HepG2 (cell line): Measurements from ENCODE around the gene PIGZ. TPM values are rescaled to one million over a fixed set of nuclear protein-coding genes. Genes with fewer than 3 reads are reported as not detected.
A peak's percentile ranks its signal among the peaks of the same experiment; 100 is the strongest.

Experiments
- AKAP8 ChIP-seq: sonication (generic); formaldehyde crosslinking; IDR thresholded peaks from 2 replicates; pipeline ENCODE4 v1.5.1; 2020; ENCODE audit warnings: mild to moderate bottlenecking, missing genetic modification reagents
- ATF6 ChIP-seq: sonication (generic); formaldehyde crosslinking; conservative IDR thresholded peaks from 2 replicates; pipeline ENCODE4 v1.4.0; 2020; ENCODE audit warnings: missing genetic modification reagents
- GLMP ChIP-seq: sonication (generic); formaldehyde crosslinking; IDR thresholded peaks from 2 replicates; pipeline ENCODE4 v1.9.0; 2021; ENCODE audit warnings: missing genetic modification reagents, mild to moderate bottlenecking, borderline replicate concordance
- KDM1A ChIP-seq: IDR thresholded peaks from 2 replicates; pipeline ENCODE4 v1.6.1; 2016; ENCODE audit warnings: missing compliant biosample characterization
- NFE2L1 ChIP-seq: sonication (generic); formaldehyde crosslinking; IDR thresholded peaks from 2 replicates; pipeline ENCODE4 v1.4.0; 2020; ENCODE audit warnings: missing genetic modification reagents, mild to moderate bottlenecking, borderline replicate concordance
- NPAS2 ChIP-seq: sonication (generic); formaldehyde crosslinking; IDR thresholded peaks from 2 replicates; pipeline ENCODE4 v1.8.0; 2022; ENCODE audit warnings: mild to moderate bottlenecking, missing genetic modification reagents, borderline replicate concordance
- NR2C2 ChIP-seq: sonication (generic); formaldehyde crosslinking; IDR thresholded peaks from 2 replicates; pipeline ENCODE4 v1.4.0; 2020; ENCODE audit warnings: missing genetic modification reagents, mild to moderate bottlenecking, moderate library complexity, borderline replicate concordance
- POLR2AphosphoS5 ChIP-seq: IDR thresholded peaks from 2 replicates; pipeline ENCODE4 v1.6.1; 2012; ENCODE audit warnings: low read depth, low read length
- RERE ChIP-seq: IDR thresholded peaks from 2 replicates; pipeline ENCODE4 v1.6.1; 2016; ENCODE audit warnings: low read depth, missing genetic modification reagents, missing compliant biosample characterization
- ZFP41 ChIP-seq: sonication (generic); formaldehyde crosslinking; IDR thresholded peaks from 2 replicates; pipeline ENCODE4 v1.4.0; 2020; ENCODE audit warnings: mild to moderate bottlenecking, missing genetic modification reagents, borderline replicate concordance
- ZNF431 ChIP-seq: sonication (generic); formaldehyde crosslinking; IDR thresholded peaks from 2 replicates; pipeline ENCODE4 v1.9.0; 2022; ENCODE audit warnings: missing genetic modification reagents, low read depth, mild to moderate bottlenecking, borderline replicate concordance
- ZNF570 ChIP-seq: sonication (generic); formaldehyde crosslinking; IDR thresholded peaks from 2 replicates; pipeline ENCODE4 v1.4.0; 2020; ENCODE audit warnings: mild to moderate bottlenecking, missing genetic modification reagents, borderline replicate concordance
- ZNF674 ChIP-seq: sonication (generic); formaldehyde crosslinking; IDR thresholded peaks from 2 replicates; pipeline ENCODE4 v1.5.0; 2020; ENCODE audit warnings: low read depth, mild to moderate bottlenecking, missing genetic modification reagents
- polyA plus RNA-seq, 8 experiments: library from polyadenylated mRNA; depleted of rRNA in 3 of 8; stranded (reverse) in 7 of 8; unstranded in 1 of 8; fragments of >200 nt; fragmentation: Illumina TruSeq in 4 of 8; extraction: Trizol in 4 of 8; gene quantifications; 2 replicates each; pipeline versions ENCODE4 v1.2.1 to v1.2.3, GENCODE V29; 2011 to 2016; ENCODE audit warnings: low read depth in 4 of 8, missing spikeins in 1 of 8, mixed read lengths in 1 of 8; ENCODE audit not compliant: insufficient read depth in 1 of 8
- total RNA-seq, 5 experiments: library from RNA; depleted of rRNA; stranded (reverse); fragments of >200 nt; fragmentation: Illumina TruSeq; extraction: Trizol; gene quantifications; 2 replicates each; pipeline ENCODE4 v1.2.3, GENCODE V29; 2016; ENCODE audit warnings: low read depth in 1 of 5

The PIGZ gene
- total and polyA plus RNA-seq, 2 of the 13 experiments (the other 11 are each of a cell fraction or from before 2014, with no cell fraction given), result 4.7 to 60.5 TPM

- TF ChIP-seq RERE (no peak), ZNF674 (CRISPR knock-in tag) (no peak), ZNF570 (CRISPR knock-in tag) (no peak), KDM1A (CRISPR knock-in tag) (no peak), NR2C2 (CRISPR knock-in tag) (0 out of 2 replicates have a peak, but pooled peaks have one; percentile 22), AKAP8 (peak; percentile 62), GLMP (CRISPR knock-in tag) (no peak), ATF6 (CRISPR knock-in tag) (no peak), NPAS2 (CRISPR knock-in tag) (peak; percentile 63; the same call in 1 of the 2 replicates), ZNF431 (CRISPR knock-in tag) (peak; percentile 19; the same call in 1 of the 2 replicates), NFE2L1 (CRISPR knock-in tag) (0 out of 2 replicates have a peak, but pooled peaks have one; percentile 58), ZFP41 (CRISPR knock-in tag) (peak; percentile 73; the same call in 1 of the 2 replicates), POLR2AphosphoS5 (peak; percentile 18; the same call in 1 of the 2 replicates)
Observed at GRCh38 chr3:196968233-196969133, at the start of gene PIGZ (continued).
